OCI-LY1 (cell line): Measurements from ENCODE around the gene IGSF11.

Experiments used
- H2AFZ ChIP-seq: fragments of 200-600 bp; sonication (generic), shearing (Covaris generic); 2 replicates; pipeline ENCODE4 v1.6.0; 2014; ENCODE audit warnings: antibody characterized with exemption, mild to moderate bottlenecking, low read length
- H3F3A ChIP-seq: fragments of 200-600 bp; sonication (generic), shearing (Covaris generic); 2 replicates; pipeline ENCODE4 v1.6.0; 2014; ENCODE audit warnings: mild to moderate bottlenecking, antibody characterized with exemption, low read length, moderate library complexity; ENCODE audit not compliant: insufficient read depth
- H3K27ac ChIP-seq: fragments of 200-600 bp; sonication (generic); 2 replicates; pipeline ENCODE4 v1.5.1; 2014; ENCODE audit warnings: low read length, mixed run types, mild to moderate bottlenecking, low read depth; ENCODE audit not compliant: poor library complexity, severe bottlenecking
- H3K27me3 ChIP-seq: fragments of 200-600 bp; sonication (generic); 2 replicates; pipeline ENCODE4 v1.6.0; 2014; ENCODE audit warnings: antibody characterized with exemption, mild to moderate bottlenecking, low read length, moderate library complexity; ENCODE audit not compliant: insufficient read depth
- H3K36me3 ChIP-seq: fragments of 200-600 bp; sonication (generic); 2 replicates; pipeline ENCODE4 v1.6.1; 2014; ENCODE audit warnings: mild to moderate bottlenecking, antibody characterized with exemption, low read length, moderate library complexity, mixed read lengths; ENCODE audit not compliant: insufficient read depth
- H3K4me1 ChIP-seq: fragments of 200-600 bp; sonication (generic); 2 replicates; pipeline ENCODE4 v1.5.1; 2014; ENCODE audit warnings: mild to moderate bottlenecking, low read length, moderate library complexity; ENCODE audit not compliant: insufficient read depth, severe bottlenecking
- H3K4me2 ChIP-seq: fragments of 200-600 bp; sonication (generic), shearing (Covaris generic); 2 replicates; pipeline ENCODE4 v1.6.1; 2014; ENCODE audit warnings: low read length
- H3K4me3 ChIP-seq: fragments of 200-600 bp; sonication (generic); 2 replicates; pipeline ENCODE4 v1.5.1; 2014; ENCODE audit warnings: low read length, low read depth, mild to moderate bottlenecking, mixed read lengths; ENCODE audit not compliant: poor library complexity, severe bottlenecking
- H3K79me2 ChIP-seq: fragments of 200-600 bp; shearing (Covaris generic); 2 replicates; pipeline ENCODE4 v1.6.1; 2016; ENCODE audit warnings: mixed run types, low read length, mixed read lengths; ENCODE audit not compliant: insufficient read depth
- H3K9ac ChIP-seq: fragments of 200-600 bp; sonication (generic), shearing (Covaris generic); 2 replicates; pipeline ENCODE4 v1.6.1; 2014; ENCODE audit warnings: mild to moderate bottlenecking, low read length, mixed read lengths
- H3K9me2 ChIP-seq: fragments of 200-600 bp; sonication (generic), shearing (Covaris generic); 2 replicates; pipeline ENCODE4 v1.6.1; 2014; ENCODE audit warnings: low read depth, mild to moderate bottlenecking, low read length, mixed read lengths
- H3K9me3 ChIP-seq: fragments of 200-600 bp; shearing (Covaris generic); 2 replicates; pipeline ENCODE4 v1.6.1; 2014; ENCODE audit warnings: low read length, mixed read lengths
- H4K20me1 ChIP-seq: fragments of 200-600 bp; sonication (generic), shearing (Covaris generic); 2 replicates; pipeline ENCODE4 v1.6.0; 2016; ENCODE audit warnings: mild to moderate bottlenecking, low read length; ENCODE audit not compliant: insufficient read depth
- CTCF ChIP-seq: fragments of 200-600 bp; sonication (generic), shearing (Covaris generic); IDR thresholded peaks from 2 replicates; pipeline ENCODE4 v1.5.1; 2017; ENCODE audit warnings: mild to moderate bottlenecking, antibody characterized with exemption, low read length, moderate library complexity, mixed read lengths
- EZH2 ChIP-seq: fragments of 200-600 bp; sonication (generic), shearing (Covaris generic); IDR thresholded peaks from 2 replicates; pipeline ENCODE4 v1.8.0; 2017; ENCODE audit warnings: borderline replicate concordance, mixed run types, mild to moderate bottlenecking, antibody characterized with exemption, low read length, moderate library complexity, mixed read lengths

Gene IGSF11

GRCh38 chr3:118987477-118987876 lies 47.2 kb downstream of the IGSF11 start:
- H3K9me3 ChIP-seq = no peaks in the 10 kb centered on the region
- H3K27ac ChIP-seq = no peak overlapping the region
- H3K4me1 ChIP-seq = no peaks in the 10 kb centered on the region
- no peaks in the 10 kb centered on the region for H3K9me2 ChIP-seq
- H3K9ac ChIP-seq = no peak overlapping the region
- no peaks in the 10 kb centered on the region for H3K36me3 ChIP-seq
- no peak overlapping the region for H3K4me3 ChIP-seq
- no peaks in the 10 kb centered on the region for H4K20me1 ChIP-seq
- no peak overlapping the region for H3K4me2 ChIP-seq
- H3K79me2 ChIP-seq = no peaks in the 10 kb centered on the region
- TF ChIP-seq EZH2 (no peak), CTCF (no peak)
- no peaks in the 10 kb centered on the region for H3K27me3 ChIP-seq
- no peaks in the 10 kb centered on the region for H3F3A ChIP-seq
- H2AFZ ChIP-seq = no peak overlapping the region

GRCh38 chr3:118986734-118987133 lies 47.9 kb downstream of the IGSF11 start:
- Histone ChIP-seq H3K4me1 (no peaks in the 10 kb centered on the region), H3K79me2 (no peaks in the 10 kb centered on the region), H3K4me2 (no peak overlapping the region), H3K9me3 (no peaks in the 10 kb centered on the region), H3K27me3 (no peaks in the 10 kb centered on the region), H3K27ac (no peak overlapping the region), H3K36me3 (no peaks in the 10 kb centered on the region), H2AFZ (no peak overlapping the region), H3F3A (no peaks in the 10 kb centered on the region), H3K4me3 (no peak overlapping the region), H3K9ac (no peak overlapping the region), H4K20me1 (no peaks in the 10 kb centered on the region), H3K9me2 (no peaks in the 10 kb centered on the region)
- TF ChIP-seq EZH2 (no peak), CTCF (no peak)

- Histone ChIP-seq H3F3A (no peaks in the 10 kb centered on the region), H3K4me1 (no peaks in the 10 kb centered on the region), H3K27me3 (no peaks in the 10 kb centered on the region), H3K4me2 (no peak overlapping the region), H2AFZ (no peak overlapping the region), H4K20me1 (no peaks in the 10 kb centered on the region), H3K79me2 (no peaks in the 10 kb centered on the region), H3K27ac (no peak overlapping the region), H3K9ac (no peak overlapping the region), H3K9me2 (no peaks in the 10 kb centered on the region), H3K4me3 (no peak overlapping the region), H3K9me3 (no peaks in the 10 kb centered on the region), H3K36me3 (no peaks in the 10 kb centered on the region)
- TF ChIP-seq EZH2 = no peak
- TF ChIP-seq CTCF = no peak
These were observed 49.9 kb downstream of the IGSF11 start for GRCh38 chr3:118984699-118985098.
